Keratinocyte (primary cell): Measurements from ENCODE around the gene RHPN2. TPM values are rescaled to one million over a fixed set of nuclear protein-coding genes. Genes with fewer than 3 reads are reported as not detected.
"Not testable (repeated sequence)": the region's sequence is repeated elsewhere in the genome, so short reads cannot be mapped to it uniquely, and the experiment has no call there.

ENCODE experiments used
- DNase-seq: peaks from one replicate; pipeline ENCODE4 v3.0.0-alpha.2; 2011; ENCODE audit warnings: low read depth, missing footprints, low spot score
- FAIRE-seq: peaks from 2 replicates; lab custom pipeline; 2011; peaks lifted over from hg19 to GRCh38; lab: Jason Lieb, UNC
- H2AFZ ChIP-seq: 2 replicates; pipeline ENCODE4 v1.6.0; 2012; ENCODE audit warnings: low read length, control low read depth, inconsistent platforms; ENCODE audit not compliant: control insufficient read depth
- H3K27ac ChIP-seq: 2 replicates; pipeline ENCODE4 v1.5.1; 2011; ENCODE audit warnings: low read length; ENCODE audit not compliant: control insufficient read depth, insufficient read depth
- H3K27me3 ChIP-seq: 3 replicates; pipeline ENCODE4 v1.6.0; 2011; ENCODE audit warnings: low read length; ENCODE audit not compliant: control insufficient read depth, insufficient read depth; ENCODE audit errors: extremely low read depth
- H3K36me3 ChIP-seq, 2 experiments: 2 replicates in 1 of 2; 3 replicates in 1 of 2; pipeline ENCODE4 v1.5.1; 2011; ENCODE audit warnings: low read length in 2 of 2, mild to moderate bottlenecking in 1 of 2; ENCODE audit not compliant: control insufficient read depth in 2 of 2, insufficient read depth in 2 of 2; ENCODE audit errors: extremely low read depth in 1 of 2
- H3K4me1 ChIP-seq: 3 replicates; pipeline ENCODE4 v1.5.1; 2011; ENCODE audit warnings: low read length; ENCODE audit not compliant: control insufficient read depth, insufficient read depth; ENCODE audit errors: extremely low read depth
- H3K4me2 ChIP-seq: 3 replicates; pipeline ENCODE4 v1.6.0; 2011; ENCODE audit warnings: low read depth, low read length; ENCODE audit not compliant: control insufficient read depth, insufficient read depth; ENCODE audit errors: extremely low read depth
- H3K4me3 ChIP-seq, 3 experiments: fragments of 200-600 bp in 1 of 3; sonication (generic) in 1 of 3; 2 replicates in 2 of 3; 3 replicates in 1 of 3; pipeline ENCODE4 v1.5.1; 2011 to 2016; ENCODE audit warnings: low read length in 3 of 3, mild to moderate bottlenecking in 3 of 3, control low read depth in 2 of 3, inconsistent platforms in 1 of 3, low read depth in 1 of 3, mixed read lengths in 1 of 3, mixed run types in 1 of 3, moderate library complexity in 1 of 3; ENCODE audit not compliant: control insufficient read depth in 2 of 3, insufficient read depth in 2 of 3; ENCODE audit errors: extremely low read depth in 1 of 3
- H3K79me2 ChIP-seq: 2 replicates; pipeline ENCODE4 v1.6.0; 2012; ENCODE audit warnings: low read length; ENCODE audit not compliant: control insufficient read depth, insufficient read depth
- H3K9ac ChIP-seq: 3 replicates; pipeline ENCODE4 v1.6.0; 2011; ENCODE audit warnings: low read length; ENCODE audit not compliant: control insufficient read depth, insufficient read depth; ENCODE audit errors: extremely low read depth
- H3K9me1 ChIP-seq: 3 replicates; pipeline ENCODE4 v1.6.0; 2011; ENCODE audit warnings: low read length; ENCODE audit not compliant: control insufficient read depth, insufficient read depth; ENCODE audit errors: extremely low read depth
- H3K9me3 ChIP-seq: 2 replicates; pipeline ENCODE4 v1.5.1; 2012; ENCODE audit warnings: low read depth, low read length; ENCODE audit not compliant: control insufficient read depth
- H4K20me1 ChIP-seq: 3 replicates; pipeline ENCODE4 v1.6.0; 2011; ENCODE audit warnings: low read length; ENCODE audit not compliant: control insufficient read depth, insufficient read depth; ENCODE audit errors: extremely low read depth
- CTCF ChIP-seq, 3 experiments: IDR thresholded peaks in 1 of 3; conservative IDR thresholded peaks in 1 of 3; optimal IDR thresholded peaks in 1 of 3; 2 replicates in 2 of 3; 3 replicates in 1 of 3; pipeline versions ENCODE3 to v1.5.1; 2011; ENCODE audit warnings: low read length in 3 of 3, mild to moderate bottlenecking in 3 of 3, moderate library complexity in 2 of 3, control low read depth in 1 of 3, inconsistent platforms in 1 of 3; ENCODE audit not compliant: insufficient read depth in 2 of 3; ENCODE audit errors: extremely low read depth in 1 of 3
- EZH2 ChIP-seq: IDR thresholded peaks from one replicate; pipeline ENCODE4 v1.6.1; 2012; ENCODE audit warnings: inconsistent platforms, mild to moderate bottlenecking, low read length, moderate library complexity
- dilution Hi-C: fragments of 300-500 bp; cut with MboI; formaldehyde crosslinking; loops from one replicate; pipeline ENCODE4 v1.7.0; 2020; ENCODE audit warnings: low sequenced_read_pairs; ENCODE audit not compliant: extremely low pct_ligation_motif_present
- polyA plus RNA-seq, 5 experiments: library from polyadenylated mRNA; depleted of rRNA in 3 of 5; stranded (reverse) in 3 of 5; stranded (forward) in 1 of 5; unstranded in 1 of 5; fragments of >200 nt; gene quantifications; 1 replicate in 1 of 5; 2 replicates in 3 of 5; 3 replicates in 1 of 5; pipeline versions ENCODE4 v1.2.1 to v1.2.3, GENCODE V29; 2011 to 2012; ENCODE audit warnings: missing spikeins in 2 of 5, low read depth in 1 of 5, low replicate concordance in 1 of 5

Gene RHPN2
- polyA plus RNA-seq, 1 donor (not counting 4 experiments of a cell fraction or from before 2014, with no cell fraction given) = 6.6 TPM

DNA sequence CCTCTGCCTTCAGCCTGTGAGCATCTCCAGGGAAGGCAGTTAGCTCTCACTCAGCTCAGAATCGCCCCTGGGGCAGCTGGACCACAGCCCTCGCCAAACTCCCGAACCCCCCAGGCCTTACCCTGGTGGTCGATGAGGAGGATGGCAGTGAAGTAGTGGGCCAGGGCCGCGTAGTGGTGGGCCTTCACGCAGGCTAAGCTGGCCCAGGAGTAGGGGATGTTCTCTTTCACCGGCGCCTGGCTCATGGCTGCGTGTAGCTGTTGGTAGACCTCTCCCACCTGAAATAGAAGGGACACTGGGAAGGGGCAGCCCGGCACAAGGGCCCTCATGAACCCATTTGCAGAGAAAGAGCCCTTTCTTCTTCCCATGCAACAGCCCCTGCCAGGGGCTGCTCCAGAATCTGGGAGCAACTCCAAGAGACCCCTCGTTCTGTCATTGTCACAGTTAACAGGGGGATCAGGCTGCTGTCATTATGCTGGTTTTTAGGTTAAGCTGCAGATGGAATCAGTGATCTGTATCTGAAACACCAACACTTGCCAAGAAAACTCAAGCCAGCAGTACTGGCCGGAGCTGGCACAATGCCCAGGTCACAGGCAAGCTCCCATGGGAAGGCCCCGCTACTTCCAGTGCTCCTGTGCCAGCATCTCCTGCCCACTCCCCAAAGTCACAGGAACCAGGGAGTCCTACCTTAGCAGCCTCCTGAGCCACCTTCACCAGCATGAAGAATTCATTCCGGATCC, 62.4 kb downstream of the RHPN2 start:
- H3K27me3 ChIP-seq, DNase-seq, H3K4me2 ChIP-seq, H3K4me1 ChIP-seq, H3K4me3 ChIP-seq, FAIRE-seq, H3K9ac ChIP-seq, H3K79me2 ChIP-seq, H3K27ac ChIP-seq, H3K9me1 ChIP-seq, H3K9me3 ChIP-seq, H4K20me1 ChIP-seq, H3K36me3 ChIP-seq, H2AFZ ChIP-seq, dilution Hi-C loops: not testable (repeated sequence)

- Histone ChIP-seq H3K4me1 (no peaks in the 10 kb centered on the region), H3K9ac (no peak overlapping the region), H4K20me1 (no peaks in the 10 kb centered on the region), H3K9me1 (no peaks in the 10 kb centered on the region), H3K79me2 (no peaks in the 10 kb centered on the region), H3K9me3 (no peaks in the 10 kb centered on the region), H3K27ac (no peak overlapping the region), H3K36me3 (peaks cover 0 to 3% of the 10 kb centered on the region in 2 experiments), H3K27me3 (no peaks in the 10 kb centered on the region), H2AFZ (no peak overlapping the region), H3K4me2 (no peak overlapping the region), H3K4me3 (no peak overlapping the region)
- FAIRE-seq = no peak
- dilution Hi-C loops = no loop called here
- DNase-seq = no peak
- TF ChIP-seq CTCF (optimal IDR thresholded peaks at IDR 0.05 in 1 of 3, IDR thresholded peaks at IDR 0.05 in 1 of 3, conservative IDR thresholded peaks at IDR 0.05 in 1 of 3; ENCODE audit: extremely low read depth in 1 of 3, insufficient read depth in 2 of 3, low read length in 3 of 3) (no peak), EZH2 (no peak)
These were observed 63.8 kb downstream of the RHPN2 start for GRCh38 chr19:33000910-33001309.

- Histone ChIP-seq H2AFZ (no peak overlapping the region), H3K9me1 (no peaks in the 10 kb centered on the region), H3K4me1 (no peaks in the 10 kb centered on the region), H3K9me3 (no peaks in the 10 kb centered on the region), H3K36me3 (peaks cover 0 to 3% of the 10 kb centered on the region in 2 experiments), H3K4me3 (no peak overlapping the region), H4K20me1 (no peaks in the 10 kb centered on the region), H3K9ac (no peak overlapping the region), H3K27me3 (no peaks in the 10 kb centered on the region), H3K79me2 (no peaks in the 10 kb centered on the region), H3K4me2 (no peak overlapping the region), H3K27ac (no peak overlapping the region)
- no peak for FAIRE-seq
- dilution Hi-C loops = no loop called here
- TF ChIP-seq CTCF (optimal IDR thresholded peaks at IDR 0.05 in 1 of 3, IDR thresholded peaks at IDR 0.05 in 1 of 3, conservative IDR thresholded peaks at IDR 0.05 in 1 of 3; ENCODE audit: extremely low read depth in 1 of 3, insufficient read depth in 2 of 3, low read length in 3 of 3) = no peak
- TF ChIP-seq EZH2 = no peak
- DNase-seq = no peak
These were observed 64.2 kb downstream of the RHPN2 start for GRCh38 chr19:33000510-33000909.
